ENCODE data around the gene IQSEC3. TPM values are rescaled to one million over a fixed set of nuclear protein-coding genes. Genes with fewer than 3 reads are reported as not detected.
A peak's percentile ranks its signal among the peaks of the same experiment; 100 is the strongest.

IQSEC3 gene
- total and polyA plus RNA-seq, 11 donors: 0.29 to 3.2 (median 1.5) TPM

GRCh38 chr12:165862-166368 lies 99.3 kb downstream of the IQSEC3 start:
- DNase-seq: peak in 1 of 5 donors; percentile 39
- Histone ChIP-seq H3K27me3 (no peaks in the 10 kb centered on the region), H3K4me1 (peaks cover 0 to 30% (median 10%) of the 10 kb centered on the region in 12 donors), H3K4me3 (no peak overlapping the region), H3K27ac (no peak overlapping the region), H3K36me3 (peaks cover 0 to 14% (median 0%) of the 10 kb centered on the region in 9 donors), H3K9me3 (no peaks in the 10 kb centered on the region)
- WGBS, 4 donors: 92 to 94% (median 94%) methylated on average over 15 of the region's 15 CpGs
- no peak for ATAC-seq
- TF ChIP-seq, protein P1, sequence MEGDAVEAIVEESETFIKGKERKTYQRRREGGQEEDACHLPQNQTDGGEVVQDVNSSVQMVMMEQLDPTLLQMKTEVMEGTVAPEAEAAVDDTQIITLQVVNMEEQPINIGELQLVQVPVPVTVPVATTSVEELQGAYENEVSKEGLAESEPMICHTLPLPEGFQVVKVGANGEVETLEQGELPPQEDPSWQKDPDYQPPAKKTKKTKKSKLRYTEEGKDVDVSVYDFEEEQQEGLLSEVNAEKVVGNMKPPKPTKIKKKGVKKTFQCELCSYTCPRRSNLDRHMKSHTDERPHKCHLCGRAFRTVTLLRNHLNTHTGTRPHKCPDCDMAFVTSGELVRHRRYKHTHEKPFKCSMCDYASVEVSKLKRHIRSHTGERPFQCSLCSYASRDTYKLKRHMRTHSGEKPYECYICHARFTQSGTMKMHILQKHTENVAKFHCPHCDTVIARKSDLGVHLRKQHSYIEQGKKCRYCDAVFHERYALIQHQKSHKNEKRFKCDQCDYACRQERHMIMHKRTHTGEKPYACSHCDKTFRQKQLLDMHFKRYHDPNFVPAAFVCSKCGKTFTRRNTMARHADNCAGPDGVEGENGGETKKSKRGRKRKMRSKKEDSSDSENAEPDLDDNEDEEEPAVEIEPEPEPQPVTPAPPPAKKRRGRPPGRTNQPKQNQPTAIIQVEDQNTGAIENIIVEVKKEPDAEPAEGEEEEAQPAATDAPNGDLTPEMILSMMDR (IDR thresholded peaks at IDR 0.05): no peak
- no peak for TF ChIP-seq POLR2A (IDR thresholded peaks at IDR 0.05)
- intact Hi-C loops (cut with DNase I): no loop called here

DNA sequence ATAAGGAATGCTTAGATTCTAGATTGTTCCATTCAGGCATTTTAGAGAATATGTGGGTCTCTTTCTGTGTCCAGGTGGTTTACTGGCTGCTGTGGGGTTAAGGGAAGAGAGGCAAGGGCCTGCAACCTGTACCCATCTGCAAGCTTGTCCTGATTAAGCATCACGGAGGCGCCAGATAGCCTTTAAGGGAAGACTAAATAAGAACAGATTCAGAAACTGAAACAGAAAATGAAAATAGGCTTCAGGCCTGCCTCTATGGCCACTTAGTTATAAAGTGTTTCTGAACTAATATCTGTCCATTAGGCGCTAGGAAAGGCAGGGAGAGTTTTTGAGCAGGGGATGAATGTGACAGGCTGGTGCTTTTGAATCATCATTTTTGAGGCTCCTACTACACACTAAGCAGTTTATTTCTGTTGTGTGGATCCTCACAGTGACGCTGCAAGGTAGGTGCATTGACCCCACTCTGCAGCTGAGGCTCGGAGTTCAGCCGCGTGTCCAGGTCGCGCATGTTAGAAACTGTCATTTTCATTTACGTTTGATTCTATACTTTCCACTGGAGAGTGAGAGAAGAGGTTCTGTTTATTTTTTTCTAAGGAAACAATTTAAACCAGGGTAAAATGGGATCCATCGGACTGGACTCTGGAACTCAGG lies 100.0 kb downstream of the IQSEC3 start:
- Histone ChIP-seq H3K27ac (peak overlapping the region in 5 of 12 donors; percentile 21 to 47 (median 38)), H3K27me3 (no peaks in the 10 kb centered on the region), H3K4me1 (peaks cover 0 to 32% (median 11%) of the 10 kb centered on the region in 12 donors), H3K9me3 (no peaks in the 10 kb centered on the region), H3K4me3 (no peak overlapping the region), H3K36me3 (peaks cover 0 to 14% (median 0%) of the 10 kb centered on the region in 9 donors)
- DNase-seq: peak in 1 of 5 donors; percentile 20
- intact Hi-C loops (cut with DNase I): no loop called here
- 77 to 86% (median 78%) methylated on average over 11 of the region's 11 CpGs for WGBS, 4 donors
- no peak for TF ChIP-seq POLR2A (IDR thresholded peaks at IDR 0.05)
- TF ChIP-seq, protein P1 (IDR thresholded peaks at IDR 0.05): no peak
- no peak for ATAC-seq

- TF ChIP-seq POLR2A (IDR thresholded peaks at IDR 0.05): no peak
- TF ChIP-seq, protein P1 (IDR thresholded peaks at IDR 0.05): no peak
- WGBS, 4 donors: 86 to 92% (median 88%) methylated on average over 12 of the region's 12 CpGs
- no peak for ATAC-seq
- H3K4me1 ChIP-seq: peaks cover 0 to 46% (median 23%) of the 10 kb centered on the region in 12 donors
- H3K36me3 ChIP-seq: peaks cover 0 to 14% (median 0%) of the 10 kb centered on the region in 9 donors
- intact Hi-C loops (cut with DNase I): no loop called here
- peak overlapping the region in 1 of 12 donors; percentile 47 for H3K27ac ChIP-seq
- no peaks in the 10 kb centered on the region for H3K9me3 ChIP-seq
- H3K27me3 ChIP-seq: no peaks in the 10 kb centered on the region
- DNase-seq: peak in 1 of 5 donors; percentile 24
- H3K4me3 ChIP-seq: no peak overlapping the region
These were observed 101.5 kb downstream of the IQSEC3 start for GRCh38 chr12:167959-168600.

All from heart left ventricle (tissue), 16 donors.